HG02981 (cell line): Measurements from ENCODE around the gene SNTG2.

Experiments
- ATAC-seq: cut with Tn5 transposase; IDR thresholded peaks from one replicate; pipeline ENCODE4 v1.9.1; 2021; ENCODE audit warnings: mild to moderate bottlenecking, moderate library complexity; ENCODE audit not compliant: unreplicated experiment

The SNTG2 gene

DNA sequence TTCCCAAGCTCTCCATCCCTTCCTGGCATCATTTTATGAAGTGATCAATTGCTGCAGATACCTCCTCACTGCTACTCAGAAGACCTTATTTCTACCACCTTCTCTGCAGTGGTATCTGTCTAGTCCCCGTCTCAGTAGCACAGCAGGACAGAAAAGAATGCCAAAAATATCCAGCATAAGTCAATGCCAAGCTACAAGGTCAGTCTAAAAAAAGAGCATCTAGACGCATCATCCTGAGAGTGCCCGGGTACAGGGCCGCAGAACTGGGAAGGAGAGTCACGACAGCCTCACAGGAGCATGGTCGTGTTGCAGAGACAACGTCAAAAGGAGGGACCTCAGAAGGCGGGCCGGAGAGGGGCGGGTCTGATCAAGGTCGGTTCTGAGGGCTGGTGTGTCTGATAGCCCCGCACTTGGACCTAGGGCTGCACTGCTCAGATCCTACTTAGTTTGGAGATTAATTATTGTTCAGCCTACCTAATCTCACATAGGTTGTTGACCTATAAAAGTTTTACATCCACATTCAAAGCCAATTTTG lies 24.3 kb upstream of the SNTG2 start:
- ATAC-seq: no peak

DNA sequence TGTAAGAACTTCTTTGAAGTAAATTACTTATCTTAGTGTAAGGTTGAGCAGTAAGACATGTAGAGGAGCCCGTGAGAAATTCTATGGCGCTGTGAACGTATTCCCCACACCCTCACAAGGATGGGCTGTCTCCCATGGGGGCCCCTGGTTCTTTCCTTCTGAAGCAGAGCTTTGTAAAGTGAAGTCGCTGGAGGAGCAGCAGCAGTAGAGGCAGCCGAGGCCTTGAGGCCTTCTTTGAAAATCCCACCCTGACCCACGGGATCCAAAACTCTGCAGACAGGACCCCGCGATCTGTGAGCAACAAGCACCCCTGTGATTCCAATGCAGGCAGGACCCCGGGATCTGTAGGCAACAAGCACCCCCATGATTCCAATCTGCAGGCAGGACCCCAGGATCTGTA lies 23.8 kb upstream of the SNTG2 start:
- ATAC-seq: no peak

DNA sequence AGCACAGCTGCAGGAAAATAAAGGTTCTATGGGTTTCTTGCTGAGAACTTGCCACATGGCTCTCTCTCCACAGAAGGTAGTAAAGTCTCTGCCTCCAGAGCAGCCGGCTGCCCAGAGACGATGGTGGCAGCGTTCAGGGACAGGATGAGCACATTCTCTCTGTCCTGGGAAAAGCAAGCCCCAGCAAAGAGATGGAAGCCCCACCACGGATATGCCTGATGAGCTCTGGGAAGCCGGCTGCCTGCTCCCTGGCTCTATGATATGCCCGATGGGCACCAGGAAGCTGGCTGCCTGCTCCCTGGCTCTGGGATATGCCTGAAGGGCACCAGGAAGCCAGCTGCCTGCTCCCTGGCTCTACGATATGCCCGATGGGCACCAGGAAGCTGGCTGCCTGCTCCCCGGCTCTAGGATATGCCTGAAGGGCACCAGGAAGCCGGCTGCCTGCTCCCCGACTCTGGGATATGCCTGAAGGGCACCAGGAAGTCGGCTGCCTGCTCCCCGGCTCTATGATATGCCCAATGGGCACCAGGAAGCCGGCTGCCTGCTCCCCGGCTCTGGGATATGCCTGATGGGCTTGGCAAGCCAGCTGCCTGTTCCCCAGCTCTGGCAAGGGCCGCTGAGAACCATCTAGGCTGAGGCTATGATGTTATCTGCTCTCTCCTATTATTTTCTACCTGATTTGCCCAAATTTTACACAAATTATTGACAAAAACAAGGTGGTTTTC lies 21.5 kb upstream of the SNTG2 start:
- no peak for ATAC-seq

DNA sequence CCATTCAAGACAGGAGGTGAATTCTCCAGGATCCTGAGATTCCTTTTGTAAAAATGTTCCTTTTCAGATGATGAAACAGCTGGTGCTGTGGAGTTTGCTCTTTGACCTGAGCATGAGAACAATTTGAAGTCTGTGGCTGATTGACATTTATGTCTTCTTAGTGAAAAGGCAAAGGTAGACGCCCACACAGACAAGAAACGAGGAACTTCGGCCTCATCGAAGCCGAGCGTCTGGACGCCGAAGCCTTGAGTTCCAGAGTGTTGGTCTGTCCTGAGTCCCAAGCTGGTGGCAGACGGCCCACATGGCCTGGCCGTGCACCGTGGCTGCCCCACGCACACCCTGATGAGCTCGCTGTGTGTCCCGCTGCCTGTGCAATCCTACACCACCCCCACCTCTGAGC lies 20.7 kb upstream of the SNTG2 start:
- ATAC-seq: no peak

DNA sequence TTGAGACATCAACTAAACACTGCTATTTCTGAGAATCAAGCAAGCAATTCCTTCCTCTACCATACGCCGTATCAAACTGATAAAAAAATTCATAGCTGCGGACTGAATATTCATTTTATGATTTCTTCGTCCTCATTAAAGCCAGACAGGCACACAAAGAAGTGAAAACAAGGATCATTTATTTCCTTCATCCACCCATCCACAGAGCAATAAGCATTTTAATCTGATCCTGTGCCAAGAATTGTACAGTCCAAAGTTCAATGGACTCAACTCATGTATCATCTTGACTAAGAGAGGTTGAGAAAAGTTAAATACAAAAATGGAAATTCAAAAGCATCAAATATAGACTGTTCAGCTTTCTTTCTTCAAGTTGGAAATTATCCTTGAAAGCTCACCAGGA lies 19.7 kb upstream of the SNTG2 start:
- no peak for ATAC-seq

DNA sequence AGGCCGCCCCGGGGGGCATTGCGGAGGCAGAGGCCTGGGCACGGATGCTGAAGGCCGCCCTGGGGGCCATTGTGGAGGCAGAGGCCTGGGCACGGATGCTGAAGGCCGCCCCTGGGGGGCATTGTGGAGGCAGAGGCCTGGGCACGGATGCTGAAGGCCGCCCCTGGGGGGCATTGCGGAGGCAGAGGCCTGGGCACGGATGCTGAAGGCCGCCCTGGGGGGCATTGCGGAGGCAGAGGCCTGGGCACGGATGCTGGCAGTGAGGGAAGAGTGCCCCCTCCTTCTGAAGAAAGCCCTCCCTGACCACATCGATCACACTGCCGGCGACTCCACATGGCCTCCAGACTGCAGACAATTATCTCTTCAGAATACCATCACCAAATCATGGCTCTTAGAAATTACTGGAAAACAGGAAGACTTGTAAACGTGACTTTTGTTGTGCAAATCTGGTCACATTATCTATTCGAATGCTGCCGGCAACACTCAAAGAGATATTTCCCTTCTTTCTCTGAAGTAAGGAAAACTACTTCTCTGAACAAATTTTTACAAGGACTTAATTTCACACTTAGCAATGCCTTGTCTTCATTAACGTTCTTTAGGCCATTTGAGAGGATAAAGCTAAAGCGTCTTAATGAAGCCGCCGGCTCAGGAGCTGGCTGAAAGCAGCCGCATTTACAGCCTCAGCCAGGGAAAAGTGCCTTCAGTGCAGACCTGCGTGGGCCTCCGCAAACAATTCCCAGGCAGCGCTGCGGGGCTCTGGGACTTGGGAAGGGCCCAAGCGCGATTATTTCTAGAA lies 18.1 kb upstream of the SNTG2 start:
- no peak for ATAC-seq

DNA sequence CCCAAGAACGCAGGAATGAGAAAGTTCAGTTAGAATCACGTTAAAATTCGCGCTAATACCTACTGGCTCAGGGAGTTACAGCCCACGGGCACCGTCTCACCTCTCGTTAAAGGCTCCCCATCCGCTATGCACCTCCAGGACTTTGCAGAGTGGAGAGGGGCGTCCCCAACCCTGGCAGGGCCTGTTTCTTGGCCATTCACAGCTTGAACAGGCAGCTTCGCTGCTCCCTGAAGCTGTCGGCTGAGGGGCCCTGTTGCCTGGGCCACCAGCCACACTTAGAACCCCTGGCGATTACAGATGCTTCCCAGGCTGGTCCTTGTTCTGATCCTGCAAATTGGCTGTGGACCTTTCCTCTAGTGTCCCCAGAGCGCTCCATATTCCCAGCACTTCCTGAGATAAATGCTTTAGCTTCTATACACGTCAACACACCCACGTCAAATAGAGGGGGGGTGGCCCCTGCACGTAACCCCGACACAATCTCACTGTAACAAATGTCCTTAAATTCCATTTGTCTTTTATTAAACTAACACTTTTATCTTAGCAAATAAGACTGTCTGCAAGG lies 16.8 kb upstream of the SNTG2 start:
- ATAC-seq: no peak

DNA sequence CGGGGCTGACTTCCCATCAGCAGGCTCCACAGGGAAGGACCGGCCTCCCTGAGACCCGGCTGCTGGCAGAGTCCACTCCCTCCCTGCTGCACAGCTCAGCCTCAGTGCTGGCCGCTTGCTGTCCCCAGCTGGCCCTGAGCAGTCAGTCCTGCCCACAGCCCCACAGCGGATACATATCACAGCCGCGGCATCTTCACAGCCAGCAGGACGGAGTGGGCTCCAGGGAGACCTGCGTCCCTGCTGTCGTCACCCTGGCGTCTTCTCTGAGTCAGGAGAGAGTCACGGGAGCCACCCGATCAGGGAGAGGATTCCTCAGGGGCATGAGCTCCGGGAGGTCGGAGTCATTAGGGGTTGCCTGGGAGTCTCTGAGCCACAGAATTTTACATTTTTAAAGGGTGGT lies 13.1 kb upstream of the SNTG2 start:
- ATAC-seq: no peak

DNA sequence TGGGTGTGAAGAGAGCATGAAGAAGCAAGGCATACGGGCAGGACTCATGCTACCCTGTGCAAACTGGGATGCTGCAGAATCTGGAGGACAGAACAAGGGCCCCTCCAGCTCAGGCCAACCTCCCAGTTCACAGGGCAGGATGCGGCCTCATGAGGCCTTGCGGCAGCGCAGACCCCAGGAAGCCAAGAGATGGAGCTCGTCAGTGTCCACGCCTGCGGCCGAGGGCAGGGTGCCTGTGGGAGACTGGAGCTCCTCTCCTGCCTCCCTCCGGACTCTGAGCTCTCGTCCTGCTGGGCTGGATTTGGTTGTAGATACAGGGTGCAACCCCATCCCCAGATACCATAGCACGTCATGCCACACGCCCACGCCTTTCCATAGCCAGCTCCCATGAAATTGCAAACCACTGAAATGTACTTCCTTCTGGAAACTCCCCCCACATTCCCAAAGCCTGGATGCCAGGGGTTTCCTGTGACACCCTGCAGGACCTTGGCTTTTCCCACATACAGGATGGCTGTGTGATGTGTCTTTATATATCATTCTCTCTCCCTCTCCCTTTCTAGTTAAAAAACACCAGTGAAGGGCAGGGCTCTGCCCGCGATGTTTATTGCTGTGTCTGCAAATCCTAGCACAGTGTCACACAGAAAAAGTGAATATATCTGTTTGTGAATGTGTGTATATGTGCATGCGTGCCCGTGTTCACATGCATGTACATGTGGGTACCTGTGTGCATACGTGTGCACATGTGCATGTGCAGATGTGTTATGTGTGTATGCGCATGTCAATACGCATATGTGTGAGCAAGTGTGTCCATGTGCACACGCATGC lies 12.3 kb upstream of the SNTG2 start:
- ATAC-seq: no peak

DNA sequence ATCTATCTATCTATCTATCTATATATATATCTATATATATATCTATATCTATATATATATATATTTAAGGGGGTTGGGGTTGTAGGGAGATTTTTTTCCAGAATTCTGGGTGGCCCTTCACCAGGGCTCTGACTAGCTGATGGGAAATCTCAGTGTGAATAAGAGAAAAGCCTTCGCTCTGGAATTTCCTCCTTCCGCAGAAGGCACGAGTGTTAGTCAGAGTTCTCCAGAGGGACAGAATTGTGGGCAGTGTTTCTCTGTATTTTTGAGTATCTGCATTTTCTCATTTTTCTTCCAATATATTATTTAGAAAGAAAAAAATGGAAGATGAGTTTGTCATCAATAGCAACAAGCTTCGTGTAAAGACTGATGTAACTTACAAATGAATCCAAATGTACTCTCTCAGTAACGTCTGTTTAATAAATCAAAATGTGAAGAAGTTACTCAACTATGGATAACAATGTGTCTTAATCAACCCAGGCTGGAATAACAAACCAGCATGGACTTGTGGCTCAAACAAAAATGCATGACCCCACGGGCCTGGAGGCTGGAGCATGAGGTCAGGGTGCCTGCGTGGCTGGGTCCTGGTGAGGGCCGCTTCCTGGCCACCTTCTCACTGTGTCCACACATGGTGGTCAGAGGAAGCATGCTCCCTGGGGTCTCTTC lies 10.6 kb upstream of the SNTG2 start:
- ATAC-seq: no peak

DNA sequence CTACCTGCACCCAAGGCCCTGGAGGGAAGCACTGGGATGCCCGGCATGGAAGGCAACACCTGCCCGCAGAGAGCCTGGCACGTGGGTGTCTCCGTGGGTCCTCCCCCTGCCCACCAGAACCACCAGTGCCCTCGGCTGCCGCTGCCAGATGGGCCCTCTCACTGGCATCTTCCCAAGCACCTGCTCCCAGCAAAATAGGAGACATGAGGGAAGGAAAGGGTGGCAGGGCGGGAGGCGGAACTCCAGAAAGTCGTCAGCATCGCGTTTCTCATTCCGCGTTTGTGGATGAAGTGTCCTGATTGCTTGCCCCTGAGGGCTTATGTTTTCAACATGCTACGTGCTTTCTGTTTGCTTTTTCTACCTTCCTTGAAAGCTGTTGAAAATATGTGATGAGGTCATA lies 8.8 kb upstream of the SNTG2 start:
- ATAC-seq: no peak

DNA sequence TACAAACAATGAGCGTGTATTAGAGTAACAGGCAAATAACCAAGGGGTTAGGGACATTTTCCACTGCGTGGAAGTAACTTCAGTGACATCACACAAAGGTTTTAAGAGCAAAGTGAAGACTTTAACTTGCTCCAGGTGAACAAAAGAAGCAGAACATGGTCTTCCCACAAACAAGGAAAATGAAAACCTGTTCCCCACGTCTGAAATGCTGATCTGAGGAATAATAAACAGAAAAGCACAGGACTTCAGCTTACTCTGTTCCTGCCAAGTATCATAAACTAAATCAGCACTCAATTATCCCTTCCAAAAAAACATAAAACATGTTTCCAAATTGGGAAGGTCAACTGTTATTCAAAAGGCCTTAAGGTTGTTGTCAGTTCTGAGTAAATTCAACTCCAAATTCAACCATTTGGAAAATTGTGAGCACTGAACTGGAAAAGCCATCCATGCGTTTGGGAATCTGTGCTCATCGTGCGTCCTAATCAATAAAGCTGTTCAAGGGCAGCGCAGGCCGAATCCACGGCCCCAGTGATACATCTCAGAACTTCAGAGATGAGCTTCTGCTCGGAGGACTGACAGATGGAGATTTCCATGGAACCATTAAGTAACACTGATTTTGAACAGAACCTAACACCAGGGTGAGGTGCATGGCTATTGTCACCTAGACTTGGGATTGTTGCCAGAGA lies 7.7 kb upstream of the SNTG2 start:
- ATAC-seq: no peak

DNA sequence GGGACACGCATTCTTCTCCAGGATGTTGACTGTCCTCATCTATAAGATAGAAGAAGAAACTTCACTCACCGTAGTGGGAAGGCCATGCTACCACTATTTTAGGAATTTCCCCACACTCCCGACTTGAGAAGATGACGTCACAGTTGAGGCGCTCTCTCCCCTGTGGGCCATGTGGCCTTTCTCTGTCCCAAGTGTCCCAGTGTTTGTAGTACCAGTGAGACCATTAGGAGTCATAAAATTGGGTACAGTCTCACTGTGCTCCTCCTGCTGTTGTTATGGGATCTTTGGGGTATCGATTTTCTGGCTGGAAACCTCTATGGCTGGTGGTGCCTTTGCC lies 7.2 kb upstream of the SNTG2 start:
- no peak for ATAC-seq

DNA sequence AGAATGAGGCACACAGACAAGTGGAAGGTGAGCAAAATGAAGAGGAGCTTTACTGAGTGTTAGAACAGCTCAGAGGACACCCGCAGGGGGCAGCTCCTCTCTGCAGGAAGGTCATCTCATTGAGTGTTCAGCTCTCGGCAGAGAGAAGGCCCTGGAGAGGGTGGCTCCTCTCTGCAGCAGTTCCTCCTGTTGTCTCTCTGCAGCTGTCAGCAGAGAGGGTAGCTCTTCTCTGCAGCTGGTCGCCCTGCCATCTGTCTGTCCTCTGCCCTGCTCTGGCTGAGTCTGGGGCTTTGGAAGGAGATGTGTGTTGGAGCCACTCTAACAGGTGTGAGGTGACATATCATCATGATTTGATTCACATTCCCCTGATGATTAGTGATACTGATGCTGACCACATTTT lies 6.8 kb upstream of the SNTG2 start:
- no peak for ATAC-seq

DNA sequence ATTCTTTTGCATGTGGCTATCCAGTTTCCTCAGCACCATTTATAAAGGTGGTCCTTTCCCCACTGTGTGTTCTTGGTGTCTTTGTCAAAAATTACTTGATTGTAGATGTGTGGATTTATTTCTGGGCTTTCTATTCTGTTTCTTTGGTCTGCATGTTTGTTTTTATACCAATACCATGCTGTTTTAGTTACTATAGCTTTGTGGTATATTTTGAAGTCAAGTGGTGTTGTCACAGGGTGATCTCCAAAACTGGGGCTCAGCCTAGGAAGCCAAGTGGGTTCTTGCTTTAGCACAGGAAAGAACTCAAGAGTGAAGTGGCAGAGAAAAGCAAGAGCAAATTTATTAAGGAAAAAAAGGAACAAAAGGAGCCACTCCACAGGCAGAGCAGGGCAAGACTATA lies 6.0 kb upstream of the SNTG2 start:
- ATAC-seq: no peak

DNA sequence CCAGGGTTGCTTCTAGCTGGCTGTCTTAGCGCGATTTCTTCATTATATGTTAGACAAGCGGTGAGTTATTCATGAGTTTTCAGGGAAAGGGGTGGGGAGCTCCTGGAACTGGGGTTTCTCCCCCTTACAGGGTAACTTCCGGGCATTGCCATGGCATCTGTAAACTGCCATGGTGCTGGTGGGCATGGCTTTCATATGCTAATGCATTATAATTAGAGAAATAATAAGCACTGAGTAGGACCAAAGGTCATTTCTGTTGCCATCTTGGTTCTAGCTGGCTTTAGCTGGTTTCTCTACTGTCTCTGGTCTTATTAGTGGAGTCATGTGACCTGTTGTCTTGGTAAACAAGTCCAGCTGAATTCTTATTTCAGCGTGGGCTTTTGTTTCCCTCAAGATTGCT lies 5.5 kb upstream of the SNTG2 start:
- no peak for ATAC-seq

DNA sequence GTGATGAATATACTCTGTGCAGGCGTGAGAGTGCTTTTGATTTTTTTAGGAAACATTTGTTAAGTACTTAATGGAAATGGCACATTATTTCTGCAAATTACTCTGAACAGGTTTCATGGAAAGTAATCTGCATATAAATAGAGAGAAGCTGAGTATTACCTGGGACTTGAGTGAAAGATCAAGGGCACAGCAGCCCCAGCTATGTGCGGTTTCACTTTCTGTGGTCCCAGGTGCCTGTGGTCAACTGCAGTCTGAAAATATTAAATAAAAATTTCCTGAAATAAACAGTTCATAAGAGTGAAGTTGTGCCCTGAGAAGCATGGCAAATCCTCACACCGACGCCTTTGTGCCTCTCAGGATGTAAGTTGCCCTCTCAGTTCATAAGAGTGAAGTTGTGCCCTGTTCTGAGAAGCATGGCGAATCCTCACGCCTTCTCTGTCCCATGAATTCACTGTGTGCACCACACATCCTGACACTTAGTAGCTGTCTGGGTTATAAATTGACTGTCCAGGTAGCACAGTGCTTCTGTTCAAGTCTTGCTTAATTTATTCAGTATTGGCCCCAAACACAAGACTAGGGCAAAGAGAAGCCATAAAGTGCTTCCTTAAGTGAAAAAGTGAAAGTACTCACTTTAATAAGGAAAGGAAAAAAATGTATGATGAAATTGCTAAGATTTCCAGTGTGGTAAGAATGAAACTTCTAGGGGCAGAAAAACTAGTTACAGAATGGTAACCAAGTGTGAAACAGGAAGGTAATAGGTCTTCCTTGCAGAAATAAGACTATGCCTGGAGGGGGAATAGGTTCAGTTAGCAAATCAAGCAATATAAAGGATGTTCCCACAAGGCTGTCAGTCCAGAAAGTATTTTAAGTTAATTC lies 4.3 kb upstream of the SNTG2 start:
- peak; percentile 46 for ATAC-seq

DNA sequence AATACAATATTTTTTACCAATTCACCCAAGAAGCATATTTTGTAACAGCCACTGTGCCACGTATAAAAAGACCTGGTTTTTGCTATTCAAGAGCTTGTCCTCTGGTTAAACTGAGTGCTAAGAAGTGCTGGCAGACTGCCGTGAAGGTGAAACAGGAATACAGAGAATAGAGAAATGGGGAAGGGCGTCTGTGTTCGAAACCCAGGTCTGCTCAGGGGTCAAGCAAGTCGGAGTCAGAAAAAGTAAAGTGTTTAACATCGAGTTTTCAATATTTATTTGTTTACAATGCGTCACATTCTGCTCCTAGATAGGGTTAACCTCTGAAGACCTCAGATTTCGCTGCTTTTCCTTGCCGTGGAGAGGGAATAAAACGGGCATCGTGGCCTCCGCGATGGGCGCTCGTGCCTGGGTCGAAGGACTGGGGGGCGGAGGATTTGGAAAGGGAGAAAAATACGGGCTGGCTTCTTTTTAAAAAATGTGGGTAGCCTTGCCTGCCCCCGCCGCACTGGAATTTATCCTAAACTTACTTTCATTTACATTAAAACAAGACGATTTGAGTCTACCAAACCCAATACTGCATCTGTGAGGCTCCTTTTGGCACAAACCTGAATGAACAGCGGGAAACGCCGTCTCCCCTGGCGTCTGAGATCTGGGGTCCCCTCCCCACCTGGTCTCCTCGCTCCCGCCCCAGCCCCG lies 1.1 kb upstream of the SNTG2 start:
- ATAC-seq: no peak
